CD1c-positive myeloid dendritic cell (primary cell): ENCODE measurements around the gene CYTH3.
"Not testable (repeated sequence)": the region's sequence is repeated elsewhere in the genome, so short reads cannot be mapped to it uniquely, and the experiment has no call there.

ENCODE experiments used
- DNase-seq: peaks from one replicate; pipeline ENCODE4 v3.0.0-alpha.2; 2016; ENCODE audit errors: extremely low spot score

CYTH3 gene

DNA sequence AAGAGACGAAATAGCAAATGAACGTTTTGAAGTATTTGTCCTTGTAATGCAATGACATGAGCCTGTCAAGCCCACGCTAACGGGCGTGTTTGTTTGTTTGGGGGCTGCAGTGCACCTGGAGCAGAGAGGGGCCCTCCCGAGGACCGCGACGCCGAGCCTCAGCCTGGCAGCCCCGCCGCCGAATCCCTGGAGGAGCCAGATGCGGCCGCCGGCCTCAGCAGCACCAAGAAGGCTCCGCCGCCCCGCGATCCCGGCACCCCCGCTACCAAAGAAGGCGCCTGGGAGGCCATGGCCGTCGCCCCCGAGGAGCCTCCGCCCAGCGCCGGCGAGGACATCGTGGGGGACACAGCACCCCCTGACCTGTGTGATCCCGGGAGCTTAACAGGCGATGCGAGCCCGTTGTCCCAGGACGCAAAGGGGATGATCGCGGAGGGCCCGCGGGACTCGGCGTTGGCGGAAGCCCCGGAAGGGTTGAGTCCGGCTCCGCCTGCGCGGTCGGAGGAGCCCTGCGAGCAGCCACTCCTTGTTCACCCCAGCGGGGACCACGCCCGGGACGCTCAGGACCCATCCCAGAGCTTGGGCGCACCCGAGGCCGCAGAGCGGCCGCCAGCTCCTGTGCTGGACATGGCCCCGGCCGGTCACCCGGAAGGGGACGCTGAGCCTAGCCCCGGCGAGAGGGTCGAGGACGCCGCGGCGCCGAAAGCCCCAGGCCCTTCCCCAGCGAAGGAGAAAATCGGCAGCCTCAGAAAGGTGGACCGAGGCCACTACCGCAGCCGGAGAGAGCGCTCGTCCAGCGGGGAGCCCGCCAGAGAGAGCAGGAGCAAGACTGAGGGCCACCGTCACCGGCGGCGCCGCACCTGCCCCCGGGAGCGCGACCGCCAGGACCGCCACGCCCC is 118.5 kb downstream of the CYTH3 start:
- no peak for DNase-seq

DNA sequence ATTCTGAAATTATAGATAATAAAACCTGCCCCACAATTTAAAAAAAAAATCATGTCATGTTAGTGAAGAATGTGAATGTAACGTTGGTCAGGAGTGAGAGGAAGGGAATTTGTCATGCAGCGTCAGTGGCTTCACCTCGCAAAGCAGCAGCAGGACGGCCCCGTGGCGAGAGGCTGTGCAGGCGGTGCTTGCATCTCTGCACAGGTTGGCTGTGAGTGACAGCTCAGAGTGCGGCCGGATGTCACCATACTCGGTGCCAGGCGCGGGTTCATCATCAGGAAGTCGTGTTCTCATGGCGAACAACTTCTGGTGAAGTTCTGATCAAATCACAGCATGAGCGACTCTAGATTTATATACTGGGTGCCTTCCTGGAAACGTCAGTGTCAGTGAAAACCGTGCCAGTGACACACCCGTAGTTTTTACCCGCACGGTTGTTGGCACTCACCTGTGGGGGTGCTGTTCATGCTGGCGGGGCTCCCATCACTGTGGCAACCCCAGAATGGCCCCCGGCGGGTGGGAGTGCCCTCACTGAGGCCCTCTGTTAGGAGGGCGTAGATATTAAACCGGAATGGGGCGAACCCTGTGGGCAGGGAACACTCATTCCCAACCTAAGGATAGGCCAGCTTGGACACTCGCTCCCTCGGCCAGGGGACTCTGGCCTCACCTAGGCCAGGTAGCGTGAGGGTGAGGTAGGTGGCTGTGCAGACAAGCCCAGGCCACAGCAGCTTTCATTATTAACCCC is 120.3 kb downstream of the CYTH3 start:
- DNase-seq, result no peak

DNA sequence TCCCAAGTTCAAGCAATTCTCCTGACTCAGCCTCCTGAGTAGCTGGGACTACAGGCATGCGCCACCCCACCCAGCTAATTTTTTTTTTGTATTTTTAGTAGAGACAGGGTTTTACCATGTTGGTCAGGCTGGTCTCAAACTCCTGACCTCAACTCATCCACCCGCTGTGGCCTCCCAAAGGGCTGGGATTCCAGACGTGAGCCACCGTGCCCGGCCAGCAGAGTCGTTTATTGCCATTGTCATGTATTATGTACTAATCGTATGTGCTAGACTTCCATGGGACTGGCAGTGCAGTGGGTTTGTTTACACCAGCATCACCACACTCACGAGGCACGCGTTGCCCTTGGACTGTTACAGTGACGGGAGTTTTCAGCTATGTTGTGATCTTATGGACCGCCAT is 120.9 kb downstream of the CYTH3 start:
- DNase-seq, result not testable (repeated sequence)

DNA sequence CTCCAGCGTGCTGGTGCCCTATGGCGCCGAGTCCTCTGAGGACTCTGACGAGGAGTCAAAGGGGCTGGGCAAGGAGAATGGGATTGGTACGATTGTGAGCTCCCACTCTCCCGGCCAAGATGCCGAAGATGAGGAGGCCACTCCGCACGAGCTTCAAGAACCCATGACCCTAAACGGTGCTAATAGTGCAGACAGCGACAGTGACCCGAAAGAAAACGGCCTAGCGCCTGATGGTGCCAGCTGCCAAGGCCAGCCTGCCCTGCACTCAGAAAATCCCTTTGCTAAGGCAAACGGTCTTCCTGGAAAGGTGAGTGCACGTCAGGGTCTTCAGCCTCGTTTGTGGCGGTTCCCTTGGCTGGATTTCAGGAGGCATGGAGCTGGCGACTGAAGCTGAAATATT is 122.4 kb downstream of the CYTH3 start:
- no peak for DNase-seq

DNA sequence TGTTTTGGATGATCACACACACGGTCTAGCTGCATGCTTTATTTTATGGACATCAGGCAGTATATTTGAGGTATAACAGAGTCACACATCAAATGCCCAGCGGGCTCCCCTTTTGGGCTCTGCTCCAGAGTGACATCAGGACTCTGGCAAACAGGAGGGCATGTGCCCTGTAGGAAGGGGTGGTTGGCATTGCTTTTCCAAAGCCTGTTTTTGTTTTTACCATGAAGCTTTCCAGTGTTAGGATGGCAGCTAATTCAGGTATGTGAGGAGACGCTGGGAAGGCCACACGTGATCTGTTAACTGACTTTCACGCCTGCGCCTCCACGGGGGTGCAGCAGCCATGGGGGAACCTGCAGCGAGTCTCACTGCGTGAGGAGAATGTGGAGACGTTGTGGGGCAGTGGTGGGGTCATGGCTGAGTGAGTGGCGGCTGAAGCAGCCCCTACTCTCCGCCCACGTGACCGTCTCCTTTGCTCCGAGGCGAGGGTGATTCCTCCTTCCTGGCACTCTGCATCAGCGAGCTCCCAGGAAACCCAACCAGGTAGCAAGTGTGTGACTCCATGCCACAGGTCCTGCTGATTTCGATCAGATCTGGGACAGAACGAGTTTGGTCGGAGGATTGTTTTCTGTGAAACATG is 123.6 kb downstream of the CYTH3 start:
- no peak for DNase-seq

DNA sequence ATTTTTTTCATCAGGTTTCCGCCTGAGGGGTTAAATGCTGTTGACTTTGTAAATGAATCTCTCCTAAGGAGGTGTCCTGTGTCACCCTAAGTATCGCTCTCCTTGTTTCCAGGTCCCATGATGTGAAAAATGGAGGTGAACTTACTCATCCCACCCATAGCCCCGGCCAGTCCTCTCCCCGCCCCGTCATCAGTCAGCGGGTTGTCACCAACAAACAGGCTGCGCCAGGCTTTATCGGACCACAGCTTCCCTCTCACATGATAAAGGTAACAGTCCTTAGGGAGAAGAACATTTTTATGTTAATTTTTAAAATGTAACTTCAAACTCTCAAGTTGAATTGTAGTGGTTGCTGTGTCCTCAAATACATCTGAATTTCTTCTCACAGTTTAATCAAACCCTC is 124.8 kb downstream of the CYTH3 start:
- no peak for DNase-seq

DNA sequence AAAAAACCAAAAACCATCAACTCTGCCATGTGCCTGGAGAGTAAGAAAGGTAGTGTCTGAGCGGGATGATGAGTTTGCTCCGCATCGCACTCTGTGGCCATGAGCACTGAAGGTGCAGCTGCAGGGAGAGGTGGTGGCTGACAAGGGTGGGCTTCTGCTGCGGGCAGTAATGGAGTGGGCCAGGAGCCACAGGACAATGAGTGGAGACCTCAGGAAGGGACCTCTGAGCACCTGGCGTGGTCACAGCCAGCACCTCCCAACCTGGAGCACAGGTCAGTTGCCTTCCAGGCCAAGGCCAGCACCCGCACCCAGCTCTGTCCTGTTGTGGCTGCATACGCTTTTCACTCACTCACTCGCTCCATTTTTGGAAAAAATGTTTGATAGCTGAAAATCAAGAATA is 125.8 kb downstream of the CYTH3 start:
- DNase-seq, result no peak

DNA sequence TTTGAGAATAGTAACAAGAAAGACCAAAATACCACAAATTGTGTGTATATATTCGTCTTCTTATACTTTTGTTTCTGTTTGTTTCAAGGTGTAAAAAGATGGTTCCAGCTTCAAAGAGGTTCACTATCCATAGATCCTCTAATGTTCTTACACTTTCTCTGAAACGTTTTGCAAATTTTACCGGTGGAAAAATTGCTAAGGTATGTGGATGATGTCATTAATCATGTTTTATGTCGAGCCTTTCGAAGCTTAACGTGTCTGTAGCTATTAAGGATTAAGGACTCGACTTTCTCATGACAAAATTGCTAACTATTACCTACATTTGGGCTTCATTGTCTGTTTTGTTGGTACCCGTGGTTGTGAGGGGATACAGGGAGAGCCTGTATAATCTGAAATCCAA is 128.4 kb downstream of the CYTH3 start:
- DNase-seq, result no peak

DNA sequence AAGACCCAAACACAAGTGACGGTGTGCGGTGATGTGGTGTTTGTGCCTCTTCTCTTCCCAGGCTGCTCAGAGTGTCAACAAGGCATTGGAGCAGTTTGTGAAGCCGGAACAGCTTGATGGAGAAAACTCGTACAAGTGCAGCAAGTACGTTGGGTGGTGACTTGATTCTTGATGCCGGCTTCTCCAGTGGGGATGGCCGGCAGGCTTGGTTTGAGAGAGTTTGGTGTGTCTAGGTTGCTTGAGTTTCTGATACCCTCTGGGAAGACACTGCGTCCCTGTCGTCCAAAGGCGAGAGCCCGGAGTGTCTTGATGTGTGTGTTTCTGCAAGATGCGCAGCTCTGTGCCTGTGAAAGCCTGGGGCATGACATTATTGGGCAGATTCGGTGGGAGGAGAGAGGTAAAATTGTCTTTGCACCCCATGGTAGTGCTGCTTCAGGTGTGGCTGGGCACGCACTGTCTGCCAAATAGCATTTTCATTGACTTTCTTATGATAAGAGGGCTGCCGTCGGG is 129.5 kb downstream of the CYTH3 start:
- no peak for DNase-seq

DNA sequence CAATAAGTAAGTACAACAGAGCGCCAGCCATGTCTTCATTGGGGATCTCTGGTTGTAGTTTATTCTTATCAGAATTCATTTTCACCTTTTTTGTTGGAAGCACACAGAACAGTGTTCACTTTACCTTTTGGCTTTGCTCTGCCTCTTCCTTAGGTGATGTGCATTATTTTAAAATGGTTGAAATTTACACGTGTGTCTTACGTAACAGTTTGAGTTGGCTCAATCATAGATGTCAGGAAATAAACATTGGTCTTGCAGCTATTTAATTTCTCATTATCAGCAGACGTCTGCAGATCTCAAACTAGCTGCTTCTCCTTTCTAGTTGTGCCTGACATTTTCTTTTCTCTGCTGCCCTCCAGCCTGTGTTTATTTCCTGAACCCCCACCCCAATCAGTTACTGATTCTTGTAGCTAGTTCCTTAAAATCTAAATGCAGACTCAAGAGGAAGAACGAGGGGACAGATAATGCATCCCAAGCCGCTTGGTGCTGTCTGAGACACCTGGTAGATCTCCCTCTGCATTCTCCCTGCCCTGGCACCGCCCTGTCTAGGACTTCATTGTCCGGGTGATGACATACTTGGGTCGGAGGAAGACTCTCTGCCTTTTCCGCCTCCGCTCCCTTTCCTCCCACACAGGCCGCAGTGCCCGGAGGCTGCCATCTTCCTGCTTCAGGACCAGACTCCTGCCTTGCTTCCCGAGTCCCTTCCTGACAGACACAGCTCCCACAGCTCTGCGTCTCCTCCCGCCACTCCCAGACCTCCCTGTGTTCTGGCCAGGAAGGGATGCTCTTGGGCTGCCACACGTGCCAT is 133.0 kb downstream of the CYTH3 start:
- DNase-seq, result peak; percentile 29

DNA sequence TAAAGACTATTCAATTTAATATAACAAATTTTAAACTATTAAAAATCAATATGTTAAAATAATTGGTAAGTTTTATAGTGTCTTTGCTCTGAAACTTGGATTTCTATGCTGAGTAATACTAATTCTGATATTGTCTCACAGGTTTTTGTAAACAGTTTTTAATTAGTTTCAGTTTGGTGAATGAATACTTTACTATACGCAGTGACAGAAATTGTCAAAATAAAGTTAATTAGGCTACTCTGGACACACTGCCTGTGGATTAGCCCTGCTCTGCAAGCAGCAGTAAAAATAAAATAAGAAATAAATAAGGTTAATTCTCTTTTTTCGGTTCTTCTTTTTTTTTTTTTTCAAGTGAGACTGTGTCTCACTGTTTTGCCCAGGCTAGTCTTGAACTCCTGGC is 135.9 kb downstream of the CYTH3 start:
- no peak for DNase-seq

DNA sequence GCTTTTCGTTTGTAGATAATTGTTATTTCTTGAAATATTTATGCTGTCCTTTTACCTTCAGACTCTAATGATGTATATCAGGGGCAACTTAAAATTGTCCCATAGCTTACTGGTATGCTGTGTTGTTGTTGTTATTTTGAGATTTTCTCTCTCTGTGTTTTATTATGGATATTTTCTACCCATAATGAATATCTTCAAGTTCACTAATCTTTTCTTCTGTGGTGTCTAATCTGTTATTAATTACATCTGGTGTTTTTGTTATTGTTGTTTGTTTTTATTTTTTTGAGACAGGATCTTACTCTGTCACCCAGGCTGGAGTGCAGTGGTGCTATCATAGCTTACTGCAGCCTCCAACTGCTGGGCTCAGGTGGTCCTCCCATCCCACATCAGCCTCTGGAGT is 139.2 kb downstream of the CYTH3 start:
- no peak for DNase-seq

DNA sequence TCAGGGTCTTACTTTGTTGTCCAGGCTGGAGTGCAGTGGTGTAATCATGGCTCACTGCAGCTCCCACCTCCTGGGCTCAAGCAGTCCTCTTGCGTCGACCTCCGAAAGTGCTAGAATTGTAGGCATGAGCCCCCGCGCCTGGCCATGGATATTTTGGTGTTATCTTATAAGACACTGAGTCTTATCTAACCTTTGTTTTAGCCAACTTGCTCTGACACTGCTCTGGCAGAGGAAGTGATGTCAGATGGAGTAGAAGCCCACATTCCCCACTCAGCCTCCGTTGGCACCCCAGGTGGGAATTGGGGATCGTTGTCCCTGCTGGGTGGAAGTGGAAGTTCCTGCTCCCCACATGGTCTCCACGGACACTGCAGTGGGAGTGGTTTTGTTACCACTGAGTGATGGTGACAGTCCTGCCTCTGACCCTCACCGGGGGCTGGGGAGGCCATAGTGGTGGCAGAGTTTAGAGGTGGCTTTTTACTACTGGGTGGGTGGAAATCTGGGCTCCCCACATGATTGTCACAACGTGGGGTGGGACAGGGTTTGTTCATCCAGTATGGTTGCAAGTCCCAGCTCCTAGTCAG is 142.3 kb downstream of the CYTH3 start:
- no peak for DNase-seq

DNA sequence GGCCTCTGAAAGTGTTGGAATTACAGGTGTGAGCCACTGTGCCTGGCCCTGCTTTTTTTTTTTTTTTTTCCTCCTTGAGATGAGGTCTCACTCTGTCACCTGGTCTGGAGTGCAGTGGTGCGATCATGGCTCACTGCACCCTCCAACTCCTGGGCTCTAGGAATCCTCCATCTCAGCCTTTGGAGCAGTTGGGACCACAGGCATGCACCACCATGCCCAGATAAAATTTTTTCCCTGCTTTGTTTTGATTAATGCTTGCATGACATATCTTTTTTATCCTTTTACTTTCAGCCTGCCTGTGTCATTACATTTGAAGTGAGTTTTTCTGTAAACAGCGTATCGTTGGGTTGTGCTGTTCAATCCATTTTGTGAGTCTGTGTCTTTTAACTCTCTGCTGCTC is 144.2 kb downstream of the CYTH3 start:
- no peak for DNase-seq

DNA sequence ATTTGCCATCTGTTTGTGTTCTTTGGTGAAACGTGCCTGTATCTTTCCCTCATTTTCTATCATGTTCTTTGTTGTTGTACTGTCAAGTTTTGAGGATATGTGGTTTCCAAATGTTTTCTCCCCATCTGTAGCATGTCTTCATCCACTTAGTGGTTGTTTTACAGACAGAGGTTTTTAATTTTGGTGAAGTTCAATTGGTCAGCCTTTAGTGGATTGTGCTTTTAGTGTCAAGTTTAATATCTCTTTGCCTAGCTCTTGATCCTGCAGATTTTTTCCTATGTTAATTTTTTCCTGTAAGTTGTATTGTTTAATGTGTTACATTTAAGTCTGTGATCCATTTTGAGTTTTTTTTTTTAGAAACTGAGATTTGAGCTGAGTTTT is 145.3 kb downstream of the CYTH3 start:
- DNase-seq, result no peak

DNA sequence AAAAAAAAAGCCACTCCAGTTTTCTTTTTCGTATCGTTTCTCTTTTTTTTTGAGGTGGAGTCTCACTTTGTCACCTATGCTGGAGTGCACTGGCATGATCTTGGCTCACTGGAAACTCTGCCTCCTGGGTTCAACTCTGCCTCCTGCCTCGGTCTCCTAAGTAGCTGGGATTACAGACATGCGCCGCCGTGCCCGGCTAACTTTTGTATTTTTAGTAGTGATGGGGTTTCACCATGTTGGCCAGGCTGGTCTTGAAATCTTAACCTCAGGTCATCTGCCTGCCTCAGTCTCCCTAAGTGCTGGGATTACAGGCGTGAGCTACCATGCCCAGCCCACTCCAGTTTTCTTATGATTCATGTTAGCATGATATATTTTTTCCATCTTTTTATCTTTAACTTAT is 148.6 kb downstream of the CYTH3 start:
- no peak for DNase-seq

DNA sequence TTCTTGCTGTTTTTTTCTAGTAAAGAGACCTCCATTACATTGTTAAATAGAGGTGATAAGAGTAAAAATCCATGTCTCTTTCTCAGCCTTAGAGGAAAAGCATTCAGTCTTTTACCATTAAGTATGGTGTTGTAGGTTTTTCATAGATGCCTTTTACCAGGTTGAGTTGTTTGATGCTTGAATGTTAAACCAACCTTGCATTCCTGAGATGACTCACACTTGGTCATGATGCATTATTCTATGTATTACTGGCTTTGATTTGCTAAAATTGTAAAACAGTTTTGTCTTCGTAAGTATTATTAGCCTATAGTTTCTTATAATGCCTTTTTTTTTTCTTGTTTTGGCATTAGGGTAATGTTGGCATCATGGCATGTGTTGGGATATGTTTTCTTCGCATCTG is 151.3 kb downstream of the CYTH3 start:
- DNase-seq, result no peak

DNA sequence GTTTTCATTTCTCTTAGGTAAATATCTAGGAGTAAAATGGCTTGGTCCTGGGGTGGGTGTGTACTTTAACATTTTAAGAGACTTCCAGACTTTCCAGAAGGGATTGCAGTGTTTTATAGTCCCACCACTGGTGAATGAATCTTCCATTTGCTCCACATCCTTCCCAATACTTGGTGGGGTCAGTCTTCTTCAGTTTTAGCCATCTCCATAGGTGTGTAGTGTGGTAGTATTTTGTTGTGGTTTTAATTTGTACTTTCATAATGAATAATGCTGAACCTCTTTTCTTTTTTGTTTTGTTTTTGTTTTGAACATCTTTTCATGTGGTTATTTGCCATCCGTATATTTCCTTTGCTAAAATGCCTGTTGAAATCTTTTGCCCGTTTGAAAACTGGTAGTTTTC is 154.9 kb downstream of the CYTH3 start:
- DNase-seq, result no peak

DNA sequence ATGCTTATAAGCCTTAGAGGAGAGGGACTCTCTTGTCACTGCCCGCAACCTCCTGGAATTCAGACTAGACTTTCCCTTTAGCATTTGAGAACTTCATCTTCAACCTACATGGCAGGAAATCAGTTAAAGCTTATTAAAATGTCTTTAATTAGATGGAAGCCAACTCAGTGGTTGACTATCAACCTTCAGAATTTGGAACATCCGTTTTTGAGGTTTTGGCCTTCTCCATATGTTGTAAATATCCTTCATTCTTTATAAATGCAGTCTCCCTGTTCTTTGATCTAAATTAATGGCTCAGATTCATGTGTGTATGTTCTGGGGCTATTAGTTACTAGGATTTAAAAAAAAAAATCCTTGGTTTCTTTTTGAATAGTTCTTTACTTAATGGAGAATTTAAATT is 156.2 kb downstream of the CYTH3 start:
- no peak for DNase-seq
